K562 (cell line): ENCODE results near the gene HSF5. TPM values are rescaled to one million over a fixed set of nuclear protein-coding genes. Genes with fewer than 3 reads are reported as not detected.

Experiments used
- BDP1 ChIP-seq: IDR thresholded peaks from 3 replicates; pipeline ENCODE4 v1.6.1; 2011; ENCODE audit not compliant: insufficient read length, insufficient read depth
- CBFB ChIP-seq: sonication (generic); formaldehyde crosslinking; IDR thresholded peaks from 2 replicates; pipeline ENCODE4 v1.4.0; 2020; ENCODE audit warnings: mild to moderate bottlenecking, missing genetic modification reagents
- CBX8 ChIP-seq: fragments of 200-600 bp; sonication (generic); IDR thresholded peaks from 2 replicates; pipeline ENCODE4 v1.6.1; 2012; ENCODE audit warnings: borderline replicate concordance, mixed run types, low read depth, mild to moderate bottlenecking, moderate library complexity, mixed read lengths, low read length, control low read depth, inconsistent platforms; ENCODE audit not compliant: poor library complexity, severe bottlenecking; ENCODE audit errors: extremely low read depth
- DDX20 ChIP-seq: fragments of 450-650 bp; IDR thresholded peaks from 2 replicates; pipeline ENCODE4 v1.6.1; 2016; ENCODE audit warnings: missing genetic modification characterization, low read depth, mild to moderate bottlenecking, missing compliant biosample characterization, moderate library complexity
- EWSR1 ChIP-seq: fragments of 450-650 bp; IDR thresholded peaks from 2 replicates; pipeline ENCODE4 v1.6.1; 2018; ENCODE audit warnings: borderline replicate concordance, mild to moderate bottlenecking, low read depth, moderate library complexity; ENCODE audit not compliant: partially characterized antibody
- FIP1L1 ChIP-seq: fragments of 200-400 bp; formaldehyde crosslinking; IDR thresholded peaks from 2 replicates; pipeline ENCODE4 v1.6.1; 2018; ENCODE audit warnings: mild to moderate bottlenecking, low read depth, low read length; ENCODE audit not compliant: poor library complexity, severe bottlenecking
- HBP1 ChIP-seq: fragments of 450-650 bp; formaldehyde crosslinking; IDR thresholded peaks from 2 replicates; pipeline ENCODE4 v1.4.0; 2022; ENCODE audit warnings: missing genetic modification characterization
- MTA1 ChIP-seq: fragments of 450-650 bp; IDR thresholded peaks from 2 replicates; pipeline ENCODE4 v1.6.1; 2017; ENCODE audit warnings: borderline replicate concordance
- NR1H2 ChIP-seq: sonication (generic); formaldehyde crosslinking; IDR thresholded peaks from 2 replicates; pipeline ENCODE4 v1.4.0; 2020; ENCODE audit warnings: mild to moderate bottlenecking, missing genetic modification reagents
- SMAD4 ChIP-seq: fragments of 250-450 bp; sonication (Bioruptor Pico); conservative IDR thresholded peaks from 2 replicates; pipeline ENCODE4 v1.8.0; 2021; ENCODE audit warnings: inconsistent platforms, mild to moderate bottlenecking, moderate library complexity
- TAL1 ChIP-seq: fragments of 450-650 bp; IDR thresholded peaks from 2 replicates; pipeline ENCODE4 v1.6.1; 2016; ENCODE audit warnings: mild to moderate bottlenecking
- TFAP4 ChIP-seq: sonication (generic); formaldehyde crosslinking; IDR thresholded peaks from 2 replicates; pipeline ENCODE4 v1.8.0; 2022; ENCODE audit warnings: missing genetic modification reagents, mild to moderate bottlenecking, moderate library complexity, borderline replicate concordance
- TFE3 ChIP-seq: fragments of 450-650 bp; formaldehyde crosslinking; IDR thresholded peaks from 2 replicates; pipeline ENCODE4 v1.4.0; 2020; ENCODE audit warnings: mild to moderate bottlenecking, mixed read lengths
- WHSC1 ChIP-seq: IDR thresholded peaks from one replicate; pipeline ENCODE4 v1.6.1; 2012; ENCODE audit warnings: low read length, control low read depth, inconsistent platforms
- ZC3H11A ChIP-seq: IDR thresholded peaks from 2 replicates; pipeline ENCODE4 v1.6.1; 2012; ENCODE audit warnings: low read depth, low read length, improper control_type of control experiment
- ZNF253 ChIP-seq: fragments of 250-450 bp; sonication (Bioruptor Pico); conservative IDR thresholded peaks from 2 replicates; pipeline ENCODE4 v1.6.1; 2021; ENCODE audit warnings: mild to moderate bottlenecking
- ZNF79 ChIP-seq: fragments of 250-450 bp; sonication (Bioruptor Pico); IDR thresholded peaks from 2 replicates; pipeline ENCODE4 v1.4.0; 2020; ENCODE audit warnings: low read depth, mild to moderate bottlenecking, moderate library complexity
- polyA plus RNA-seq, 8 experiments: library from polyadenylated mRNA; depleted of rRNA in 4 of 8; stranded (reverse) in 5 of 8; unstranded in 3 of 8; fragments of >200 nt; fragmentation: Nextera tagmentation in 2 of 8; fragmentation: Illumina TruSeq in 1 of 8; extraction: Ambion mirVana in 2 of 8; extraction: Trizol in 1 of 8; gene quantifications; 2 replicates each; pipeline versions ENCODE4 v1.2.1 to v1.2.3, GENCODE V29; 2011 to 2014; ENCODE audit warnings: inconsistent platforms in 1 of 8, missing spikeins in 1 of 8
- total RNA-seq, 7 experiments: library from RNA; depleted of rRNA in 6 of 7; stranded (reverse); fragments of >200 nt in 6 of 7; fragmentation: Illumina TruSeq in 2 of 7; extraction: Trizol in 2 of 7; gene quantifications; 2 replicates each; pipeline versions ENCODE4 v1.2.1 to v1.2.3, GENCODE V29; 2011 to 2021; ENCODE audit warnings: low replicate concordance in 1 of 7
- TF ChIP-seq, protein P1 (sequence below), 2 experiments: fragments of 450-650 bp in 1 of 2; sonication (generic) in 1 of 2; formaldehyde crosslinking in 1 of 2; IDR thresholded peaks in 1 of 2; conservative IDR thresholded peaks in 1 of 2; 2 replicates each; pipeline versions ENCODE4 v1.6.1 to v1.8.1; 2016 to 2023; ENCODE audit warnings: mild to moderate bottlenecking in 2 of 2, moderate library complexity in 2 of 2, inconsistent platforms in 1 of 2, missing genetic modification reagents in 1 of 2
- TF ChIP-seq, protein P2 (sequence below): fragments of 250-450 bp; sonication (Bioruptor Pico); IDR thresholded peaks from 2 replicates; pipeline ENCODE4 v1.8.0; 2021; ENCODE audit warnings: moderate library complexity, mild to moderate bottlenecking, inconsistent platforms
- TF ChIP-seq, protein P3 (sequence below): sonication (generic); formaldehyde crosslinking; IDR thresholded peaks from 2 replicates; pipeline ENCODE4 v1.8.0; 2022; ENCODE audit warnings: missing genetic modification reagents, mild to moderate bottlenecking, borderline replicate concordance

HSF5 gene
- total and polyA plus RNA-seq, 9 of the 15 experiments (the other 6 are each of a cell fraction or from before 2014, with no cell fraction given), result 0.04 TPM; not detected in 8

DNA sequence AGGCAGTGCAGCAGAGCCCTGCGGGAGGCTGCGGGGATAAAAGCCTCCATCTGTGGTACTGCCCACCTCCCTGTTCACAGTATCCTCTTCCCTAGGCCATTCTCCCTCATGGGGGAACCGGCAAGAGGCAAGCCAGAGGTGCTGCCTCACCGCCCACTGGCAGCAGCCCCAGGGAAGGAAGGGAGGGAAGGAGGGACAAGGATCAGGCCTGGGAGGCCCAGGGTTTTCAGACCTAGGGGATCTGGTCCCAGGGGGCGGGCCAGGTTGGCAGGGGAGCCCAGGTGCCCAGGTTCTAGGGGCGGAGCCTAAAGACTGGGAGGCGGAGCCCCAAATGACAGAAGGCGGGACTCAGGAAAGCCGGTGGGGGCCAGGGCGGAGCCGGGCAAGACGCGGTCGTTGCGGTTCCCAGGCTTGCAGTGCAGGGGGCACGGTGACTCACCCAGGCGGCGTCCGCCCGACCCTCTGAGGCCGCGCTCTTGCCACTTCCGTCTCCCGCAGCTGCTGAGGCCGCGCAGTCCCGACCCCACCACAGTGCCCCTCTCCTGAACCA lies 29.2 kb upstream of the HSF5 start (continued):
- no peak for TF ChIP-seq TFE3 (CRISPR knock-in tag)
- TF ChIP-seq BDP1, result no peak
- TF ChIP-seq TFAP4 (CRISPR knock-in tag), result peak; percentile 91
- TF ChIP-seq CBFB, result peak; percentile 86; the same call in 1 of the 2 replicates
- no peak for TF ChIP-seq CBX8
- no peak for TF ChIP-seq SMAD4 (CRISPR knock-in tag)
- TF ChIP-seq, protein P1, sequence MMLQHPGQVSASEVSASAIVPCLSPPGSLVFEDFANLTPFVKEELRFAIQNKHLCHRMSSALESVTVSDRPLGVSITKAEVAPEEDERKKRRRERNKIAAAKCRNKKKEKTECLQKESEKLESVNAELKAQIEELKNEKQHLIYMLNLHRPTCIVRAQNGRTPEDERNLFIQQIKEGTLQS (IDR thresholded peaks at IDR 0.05), result peak; percentile 76
- TF ChIP-seq, protein P1 (CRISPR knock-in tag; conservative IDR thresholded peaks at IDR 0.05), result no peak
- no peak for TF ChIP-seq MTA1
- TF ChIP-seq, protein P2, sequence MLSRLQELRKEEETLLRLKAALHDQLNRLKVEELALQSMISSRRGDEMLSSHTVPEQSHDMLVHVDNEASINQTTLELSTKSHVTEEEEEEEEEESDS (CRISPR knock-in tag), result no peak
- no peak for TF ChIP-seq ZC3H11A
- no peak for TF ChIP-seq TAL1
- TF ChIP-seq WHSC1, result no peak
- no peak for TF ChIP-seq ZNF79 (CRISPR knock-in tag)
- TF ChIP-seq ZNF253 (CRISPR knock-in tag), result no peak
- TF ChIP-seq, protein P3, sequence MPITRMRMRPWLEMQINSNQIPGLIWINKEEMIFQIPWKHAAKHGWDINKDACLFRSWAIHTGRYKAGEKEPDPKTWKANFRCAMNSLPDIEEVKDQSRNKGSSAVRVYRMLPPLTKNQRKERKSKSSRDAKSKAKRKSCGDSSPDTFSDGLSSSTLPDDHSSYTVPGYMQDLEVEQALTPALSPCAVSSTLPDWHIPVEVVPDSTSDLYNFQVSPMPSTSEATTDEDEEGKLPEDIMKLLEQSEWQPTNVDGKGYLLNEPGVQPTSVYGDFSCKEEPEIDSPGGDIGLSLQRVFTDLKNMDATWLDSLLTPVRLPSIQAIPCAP (CRISPR knock-in tag), result no peak
- no peak for TF ChIP-seq HBP1 (CRISPR knock-in tag)
- TF ChIP-seq DDX20 (tag), result no peak
- TF ChIP-seq FIP1L1, result peak; percentile 64
- no peak for TF ChIP-seq EWSR1
- no peak for TF ChIP-seq NR1H2 (CRISPR knock-in tag)
